Left colon (tissue), 2 donors: ENCODE data around the gene TMED6. TPM values are rescaled to one million over a fixed set of nuclear protein-coding genes. Genes with fewer than 3 reads are reported as not detected.

Experiments used
- ATAC-seq: fragments of 200-7000 bp; cut with Tn5 transposase; one replicate; pipeline ENCODE4 v1.9.1; 2020; ENCODE audit warnings: mild to moderate bottlenecking, moderate library complexity
- DNase-seq, 2 donors: peaks; one replicate each; pipeline ENCODE4 v3.0.0-alpha.2; 2020
- intact Hi-C, 2 donors: fragments of 100-400 bp; cut with DNase I in 1 of 2; cut with micrococcal nuclease in 1 of 2; formaldehyde crosslinking; loops; one replicate each; pipeline versions ENCODE4 v1.11.2 to v1.14.0; 2022; cut with DNase I, micrococcal nuclease
- long read RNA-seq: library from polyadenylated mRNA; unstranded; transcript quantifications from one replicate; pipeline ENCODE4 v2.0.0, GENCODE V29; 2021
- total RNA-seq, 2 donors: library from RNA; stranded (reverse); fragmentation: NEBNext Ultra II Directional; extraction: Animal tissue kit (Norgen Biotek cat#: 25700); gene quantifications; one replicate each; pipeline ENCODE4 v1.2.1, GENCODE V29; 2021
- donor health status: DM: no; HTN: no; CAD: no.
- donor health status: DM: yes; HTN: yes; CAD: no.

The TMED6 gene
- total RNA-seq, result 1 to 10 TPM; 2.5 to 9.4 TPM
- long read RNA-seq, partial matches to known transcripts, result 0 of 1 reads
- long read RNA-seq, other reads (novel, unspliced or antisense), result 0 of 1 reads

DNA sequence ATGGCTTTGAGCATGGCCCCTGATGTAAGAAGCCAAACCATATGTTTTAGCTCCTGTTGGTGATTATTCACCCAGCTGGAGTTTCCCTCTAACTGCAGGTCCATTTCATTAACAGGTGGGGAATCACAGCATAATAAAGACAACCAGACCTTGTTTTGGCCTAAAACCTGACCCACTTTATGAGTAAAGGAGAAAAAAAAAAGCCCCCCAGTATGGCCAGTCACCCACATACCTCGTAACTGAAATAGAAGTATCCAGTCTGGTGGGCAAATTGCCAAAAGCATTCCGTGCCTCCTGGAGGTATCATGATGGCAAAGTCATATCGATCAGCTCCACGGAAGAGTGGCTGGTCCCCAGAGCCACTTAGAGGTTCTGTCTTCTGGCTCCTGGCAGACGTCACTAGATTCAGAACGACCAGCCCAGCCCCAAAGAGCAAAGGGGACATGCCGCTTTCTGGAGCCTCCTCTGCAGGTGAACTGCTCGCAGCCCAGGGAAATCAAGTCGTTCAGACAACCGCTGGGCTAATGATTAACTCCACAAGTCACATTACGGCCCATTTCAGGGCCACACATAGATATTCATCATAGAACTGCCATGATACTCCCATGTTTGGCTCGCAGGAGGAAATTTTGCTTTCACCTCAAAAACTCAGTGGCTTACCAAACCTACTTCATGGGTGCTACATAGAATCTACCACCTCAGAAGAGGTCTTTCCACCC, at the start of gene TMED6:
TMED6 (minus strand) TSS at position 478 of the 719 bp plus-strand sequence; CDS start at position 445, 33 bp downstream.
- DNase-seq, result peak; percentile 67 to 79
- ATAC-seq, result peak; percentile 96
- intact Hi-C loops, result no loop called here

DNA sequence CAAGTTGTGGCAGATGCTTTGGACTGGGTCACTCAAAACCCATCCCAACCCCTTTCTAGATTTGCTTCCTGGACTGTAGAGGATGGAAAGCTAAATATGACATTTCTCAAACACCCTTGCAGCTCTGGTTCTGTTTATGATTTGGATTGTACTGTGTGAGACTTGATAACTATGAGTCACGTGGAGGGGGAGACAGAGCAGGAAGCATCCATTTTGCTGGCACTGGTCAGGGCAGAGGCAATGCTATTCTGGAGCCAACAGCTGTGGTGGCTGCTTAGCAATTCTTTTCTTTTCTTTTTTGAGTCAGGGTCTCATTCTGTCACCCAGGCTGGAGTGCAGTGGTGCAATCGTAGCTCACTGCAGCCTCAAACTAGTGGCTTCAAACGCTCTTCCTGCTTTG, 47.8 kb upstream of the TMED6 start:
- ATAC-seq, result no peak
- DNase-seq, result no peak
- intact Hi-C loops, result loop anchor here in 1 of 2 donors (10.0 kb wide), 1 partner anchor 165 kb away; the partner anchor contains the start of gene NFAT5

DNA sequence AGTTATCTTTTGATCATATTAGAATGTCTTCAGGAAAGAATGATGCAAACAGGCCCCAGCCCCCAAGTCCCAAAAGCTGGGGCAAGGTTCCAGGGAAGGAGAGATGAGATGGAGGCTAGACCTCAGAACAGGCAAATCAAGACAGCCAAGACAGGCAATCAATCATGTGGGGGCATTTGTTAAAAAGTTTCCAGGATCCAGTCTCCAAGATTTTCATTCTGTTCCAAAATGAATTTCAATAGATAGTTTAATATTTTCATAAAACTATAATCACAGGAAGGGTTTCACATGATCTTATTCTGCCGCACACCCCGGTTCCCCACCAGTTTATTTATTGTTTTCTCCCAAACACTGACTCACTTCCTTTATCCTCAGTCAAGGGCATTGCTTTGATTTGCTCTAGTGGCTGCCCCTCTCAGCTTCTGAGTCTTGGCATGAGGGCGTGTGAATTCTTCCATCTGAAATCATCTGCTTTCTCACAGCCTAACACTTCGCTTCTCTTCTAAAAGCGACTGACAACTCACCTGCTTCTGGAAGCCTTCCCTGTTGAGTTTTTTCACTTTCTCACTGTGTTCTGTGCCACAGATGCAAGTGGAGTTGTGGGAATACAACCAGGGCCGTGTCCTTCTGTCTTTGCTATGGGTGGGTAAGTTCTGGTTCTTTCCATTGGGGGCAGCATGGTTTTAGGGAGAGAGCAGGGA, 46.4 kb upstream of the TMED6 start:
- ATAC-seq, result peak; percentile 23
- intact Hi-C loops, result loop anchor here in 1 of 2 donors (10.0 kb wide), 1 partner anchor 167 kb away; the partner anchor contains the start of gene NFAT5
- DNase-seq, result no peak

DNA sequence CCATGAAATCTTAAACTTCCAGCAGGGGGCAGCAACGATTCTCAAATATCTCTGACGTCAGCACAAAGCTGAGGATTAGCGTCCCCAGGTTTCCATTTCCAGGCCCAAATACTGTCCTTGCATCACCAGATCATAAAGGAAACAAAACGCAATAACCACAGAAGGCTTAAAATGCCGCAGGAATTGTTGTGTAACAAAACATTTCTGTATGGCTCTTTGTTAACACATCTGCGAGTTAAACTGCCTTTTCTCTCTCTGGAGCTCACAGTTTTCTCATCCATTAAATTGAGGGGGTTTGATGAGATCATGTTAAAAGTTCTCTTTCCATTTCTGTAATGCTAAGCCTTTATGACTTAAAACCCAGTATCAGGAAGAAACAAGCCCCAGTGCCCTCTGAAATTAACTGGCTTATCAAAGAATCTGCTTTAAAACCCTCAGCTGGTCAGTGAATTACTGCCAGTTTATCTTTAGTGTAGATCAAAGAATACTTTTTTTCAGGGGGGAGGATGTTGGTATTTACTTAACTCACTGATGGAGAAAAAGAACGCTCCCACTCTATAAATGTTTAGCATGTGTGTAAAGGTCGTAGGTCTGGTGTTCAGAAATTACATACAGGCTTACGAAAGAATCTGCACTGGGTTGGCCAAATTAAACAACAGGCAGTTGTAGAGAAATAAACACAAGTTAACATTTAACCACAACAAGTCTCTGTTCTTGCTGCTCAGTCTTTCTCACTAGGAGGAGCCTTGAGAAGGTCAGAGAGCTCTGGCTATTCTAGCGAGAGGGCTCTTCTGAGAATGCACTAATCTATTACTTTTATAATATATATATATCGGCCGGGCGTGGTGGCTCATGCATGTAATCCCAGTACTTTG, 44.8 kb upstream of the TMED6 start:
- intact Hi-C loops, result loop anchor here in 1 of 2 donors (10.0 kb wide), 1 partner anchor 168 kb away; the partner anchor contains the start of gene NFAT5
- ATAC-seq, result peak; percentile 86
- peak; percentile 69 to 77 for DNase-seq

DNA sequence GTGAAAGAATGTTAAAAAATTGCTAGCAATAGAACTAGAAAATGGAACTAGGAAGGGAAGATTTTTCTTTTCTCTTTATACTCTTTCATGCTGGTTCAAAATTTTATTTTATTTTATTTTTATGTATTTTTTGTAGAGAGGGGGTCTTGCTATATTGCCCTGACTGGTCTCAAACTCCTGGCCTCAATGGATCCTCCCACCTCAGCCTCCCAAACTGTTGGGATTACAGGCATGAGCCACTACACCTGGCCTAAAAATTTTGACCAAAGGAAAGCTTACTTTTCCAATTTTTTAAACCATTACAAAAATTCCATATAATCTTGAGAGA, 44.2 kb upstream of the TMED6 start:
- intact Hi-C loops, result loop anchor here in 1 of 2 donors (10.0 kb wide), 1 partner anchor 169 kb away; the partner anchor contains the start of gene NFAT5
- no peak for DNase-seq
- no peak for ATAC-seq

DNA sequence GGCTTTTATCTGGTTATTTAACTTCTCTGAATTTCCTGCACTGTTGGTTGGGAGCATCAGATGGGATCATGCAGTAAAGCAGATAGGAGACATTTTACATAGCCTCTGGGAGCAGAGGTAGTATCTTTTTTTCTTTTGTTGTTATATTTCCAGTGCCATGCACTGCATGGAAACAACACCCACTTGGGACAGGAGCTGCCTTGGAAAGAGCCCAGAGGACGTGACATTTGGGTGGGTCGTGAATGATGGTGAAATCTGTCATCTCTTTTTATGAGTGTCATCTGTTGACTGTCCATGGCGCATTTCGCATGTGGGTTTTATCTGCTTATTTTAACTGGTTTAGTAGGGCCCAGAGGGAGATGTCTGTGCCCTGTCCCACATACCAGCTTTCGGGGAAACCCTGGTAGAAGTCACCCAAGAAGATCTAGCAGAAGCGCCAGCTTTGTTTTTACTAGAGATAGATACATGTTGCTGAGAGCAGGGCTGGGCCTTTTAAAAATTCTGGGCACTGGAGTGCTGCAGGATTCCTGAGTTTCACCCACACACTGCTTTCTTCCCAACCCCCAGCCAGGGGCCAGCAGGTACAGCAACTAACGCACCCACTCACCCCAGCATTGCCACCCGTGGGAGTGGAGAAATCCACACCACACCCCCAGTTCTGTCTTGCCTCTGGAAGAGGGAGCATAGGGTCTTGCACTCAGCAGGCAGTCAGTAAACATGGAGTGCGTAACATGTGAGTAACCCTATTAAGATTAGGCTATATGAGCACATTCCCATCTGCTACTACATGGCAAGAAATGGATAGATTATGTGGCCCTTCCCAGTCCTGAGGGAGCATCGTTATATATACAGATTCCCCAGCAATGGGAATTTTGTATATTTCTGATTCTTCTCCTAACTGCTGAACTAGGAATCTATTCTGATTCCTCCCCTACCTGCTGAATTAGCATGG, 42.6 kb upstream of the TMED6 start:
- intact Hi-C loops, result loop anchor here in 1 of 2 donors (10.0 kb wide), 1 partner anchor 171 kb away; the partner anchor contains the start of gene NFAT5
- ATAC-seq, result no peak
- DNase-seq, result no peak

DNA sequence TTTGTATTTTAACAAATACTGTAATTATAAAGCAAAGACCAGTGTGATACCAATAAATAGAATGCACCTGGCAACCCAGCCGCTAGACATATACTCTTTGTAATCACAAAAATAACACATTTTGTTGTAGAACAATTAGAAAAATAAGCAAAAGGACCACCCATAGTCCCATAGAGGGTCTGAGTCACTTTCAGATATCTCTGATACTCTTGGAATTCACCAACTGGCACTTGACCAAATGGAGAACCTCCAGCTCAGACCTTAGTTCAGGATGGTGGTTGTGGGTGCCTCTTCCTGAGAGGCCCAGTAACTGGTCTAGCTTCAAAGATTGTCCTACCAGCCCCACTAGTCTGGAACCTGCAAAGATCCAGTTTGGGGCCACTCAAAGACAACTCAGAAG, 35.0 kb upstream of the TMED6 start:
- no peak for DNase-seq
- intact Hi-C loops, result no loop called here
- ATAC-seq, result no peak

DNA sequence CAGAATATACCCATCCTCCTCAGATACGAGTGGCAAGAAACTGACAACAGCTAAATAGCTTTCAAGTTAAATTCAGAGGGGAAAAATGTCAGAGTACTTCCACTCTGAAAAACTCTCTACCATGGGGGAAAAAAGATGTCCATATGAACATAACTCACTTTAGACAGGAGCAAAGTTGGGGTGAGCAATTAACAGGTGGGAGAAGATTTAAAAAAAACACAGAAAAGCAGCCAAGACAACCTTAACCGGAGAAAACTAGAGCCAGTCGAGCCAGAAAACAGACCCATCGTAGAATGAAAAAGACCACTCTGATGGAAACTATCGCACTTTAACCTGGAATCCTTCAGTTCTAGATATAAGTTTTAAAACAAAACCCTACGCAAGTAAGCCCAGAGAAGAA, 33.4 kb upstream of the TMED6 start:
- intact Hi-C loops, result no loop called here
- DNase-seq (no peak), ATAC-seq (no peak)

DNA sequence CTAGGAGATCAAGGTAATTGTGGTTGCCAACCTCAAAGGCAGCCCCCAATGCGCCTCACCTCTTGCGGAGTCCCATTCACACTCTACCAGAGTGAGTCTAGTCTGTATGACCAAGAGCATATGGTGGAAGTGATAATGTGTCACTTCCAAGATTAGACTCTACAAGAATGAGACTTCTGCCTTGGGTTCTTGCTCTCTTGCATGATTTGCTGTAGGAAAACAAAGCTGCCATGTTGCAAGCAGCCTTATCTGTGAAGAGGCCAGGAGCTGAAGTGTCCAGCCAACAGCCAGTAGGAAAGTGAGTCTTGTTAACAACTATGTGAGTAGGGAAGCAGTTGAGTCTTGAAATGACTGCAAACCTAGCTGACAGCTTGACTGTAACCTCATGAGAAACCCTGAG, 30.8 kb upstream of the TMED6 start:
- no peak for ATAC-seq
- no peak for DNase-seq
- intact Hi-C loops, result no loop called here

DNA sequence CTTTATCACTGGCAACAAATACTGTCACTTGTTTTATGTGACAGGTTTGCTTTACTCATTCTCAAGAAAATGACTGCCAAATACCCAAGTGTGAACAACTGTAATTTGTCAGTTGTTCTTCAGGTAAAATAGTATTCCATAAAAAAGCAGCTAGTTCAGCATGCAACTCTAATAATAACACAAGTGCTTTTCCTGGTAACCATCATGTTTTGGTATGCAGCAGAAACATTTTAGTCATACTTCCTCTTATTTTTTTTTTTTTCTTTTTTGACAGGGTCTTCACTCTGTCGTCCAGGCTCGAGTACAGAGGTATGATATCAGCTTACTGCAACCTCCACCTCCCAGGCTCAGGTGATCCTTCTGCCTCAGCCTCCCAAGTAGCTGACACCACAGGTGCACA, 29.6 kb upstream of the TMED6 start:
- DNase-seq (no peak), ATAC-seq (no peak)
- intact Hi-C loops, result no loop called here

DNA sequence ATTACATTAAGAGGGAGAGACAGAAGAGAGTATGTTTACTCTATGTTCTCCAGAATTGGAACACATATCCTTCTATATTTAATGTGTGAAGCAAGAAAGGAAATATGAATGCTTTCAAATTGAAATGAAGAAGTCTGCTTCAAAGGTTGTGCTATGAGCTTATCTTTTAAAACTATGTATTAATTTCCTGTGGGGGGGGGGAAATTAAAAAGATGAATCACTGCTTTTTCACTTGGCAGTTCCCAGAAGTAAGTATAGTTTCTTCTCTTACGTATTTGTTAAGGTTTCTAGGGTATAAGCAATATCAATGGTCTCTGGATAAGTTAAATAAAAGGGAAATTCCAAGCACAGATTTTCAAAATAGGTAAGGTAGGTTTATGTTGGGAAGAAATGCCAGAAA, 27.2 kb upstream of the TMED6 start:
- no peak for ATAC-seq
- intact Hi-C loops, result no loop called here
- no peak for DNase-seq

DNA sequence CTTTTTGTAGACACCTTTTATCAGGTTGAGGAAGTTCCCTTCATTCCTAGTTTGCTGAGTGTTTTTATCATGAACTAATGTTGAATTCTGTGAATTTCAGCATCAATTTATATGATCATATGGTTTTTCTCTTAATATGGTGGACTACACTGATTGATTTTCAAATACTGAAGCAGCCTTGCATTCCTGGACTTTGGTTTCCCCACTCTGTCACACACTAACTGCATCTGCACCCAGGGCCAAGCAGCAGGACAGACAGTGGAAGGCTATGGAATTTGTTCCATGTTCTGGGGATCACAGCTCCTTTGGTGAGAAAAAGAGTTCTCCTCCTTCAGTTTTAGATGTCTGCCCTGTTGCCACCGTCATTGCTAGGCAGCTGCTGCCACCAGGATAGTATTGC, 26.4 kb upstream of the TMED6 start:
- DNase-seq (no peak), ATAC-seq (no peak)
- intact Hi-C loops, result no loop called here

DNA sequence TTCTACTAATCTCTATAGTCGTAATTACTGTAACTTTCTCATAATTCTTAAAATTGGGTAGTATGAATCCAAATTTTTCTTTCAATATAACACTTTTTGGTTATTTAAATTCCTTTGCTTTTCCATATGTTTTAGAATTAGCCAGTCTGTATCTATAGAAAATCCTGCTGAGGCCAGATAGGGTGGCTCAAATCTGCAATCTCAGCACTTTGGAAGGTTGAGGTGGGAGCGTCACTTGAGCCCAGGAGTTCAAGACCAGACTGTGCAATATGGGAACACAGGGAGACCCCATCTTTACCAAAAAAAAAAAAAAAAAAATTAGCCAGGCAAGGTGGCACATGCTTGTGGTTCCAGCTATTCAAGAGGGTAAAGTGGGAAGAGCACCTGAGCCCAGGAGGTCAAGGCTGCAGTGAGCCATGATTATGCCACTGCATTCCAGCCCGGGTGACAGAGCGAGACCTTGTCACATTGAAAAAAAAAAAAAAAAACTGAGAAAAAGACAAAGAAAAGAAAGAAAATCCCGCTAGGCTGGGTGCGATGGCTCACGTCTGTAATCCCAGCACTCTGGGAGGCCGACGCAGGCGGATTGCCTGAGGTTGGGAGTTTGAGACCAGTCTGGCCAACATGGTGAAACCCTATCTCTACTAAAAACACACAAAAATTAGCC, 24.9 kb upstream of the TMED6 start:
- ATAC-seq (no peak), DNase-seq (no peak)
- intact Hi-C loops, result no loop called here

DNA sequence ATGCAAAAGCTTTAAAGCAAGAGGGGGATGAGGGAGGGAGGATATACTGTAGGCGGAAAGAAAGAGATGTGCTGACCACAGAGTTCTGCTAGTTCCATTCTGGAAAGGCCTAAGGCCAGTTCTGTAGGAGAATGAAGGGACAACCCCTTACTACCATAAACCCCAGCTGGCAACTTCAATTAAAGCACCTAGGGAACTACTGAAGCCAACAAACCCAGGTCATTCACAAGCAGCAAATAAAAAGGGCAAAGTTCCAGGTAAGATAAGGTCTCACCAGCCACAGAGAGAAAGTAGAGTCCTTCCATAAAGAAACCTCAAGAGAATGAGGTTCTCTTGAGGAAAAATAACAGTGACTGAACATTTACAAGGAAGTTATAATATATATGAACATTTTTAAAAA, 21.4 kb upstream of the TMED6 start:
- DNase-seq, result no peak
- intact Hi-C loops, result no loop called here
- ATAC-seq, result peak; percentile 98

DNA sequence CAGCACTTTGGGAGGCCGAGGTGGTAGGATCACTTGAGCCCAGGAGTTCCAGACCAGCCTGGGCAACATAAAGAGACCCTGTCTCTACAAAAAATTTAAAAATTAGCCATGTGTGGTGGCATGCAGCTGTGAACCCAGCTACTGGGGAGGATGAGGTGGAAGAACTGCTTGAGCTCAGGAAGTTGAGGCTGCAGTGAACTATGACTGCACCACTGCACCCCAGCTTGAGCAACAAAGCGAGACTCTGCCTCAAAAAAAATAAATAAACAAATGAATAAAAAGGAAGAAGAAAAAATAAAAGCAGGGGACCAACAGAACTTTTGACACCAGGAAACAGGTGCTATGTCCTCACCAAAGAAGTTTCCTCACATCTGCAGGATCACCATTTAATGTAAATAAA, 20.0 kb upstream of the TMED6 start:
- no peak for ATAC-seq
- intact Hi-C loops, result no loop called here
- DNase-seq, result no peak

DNA sequence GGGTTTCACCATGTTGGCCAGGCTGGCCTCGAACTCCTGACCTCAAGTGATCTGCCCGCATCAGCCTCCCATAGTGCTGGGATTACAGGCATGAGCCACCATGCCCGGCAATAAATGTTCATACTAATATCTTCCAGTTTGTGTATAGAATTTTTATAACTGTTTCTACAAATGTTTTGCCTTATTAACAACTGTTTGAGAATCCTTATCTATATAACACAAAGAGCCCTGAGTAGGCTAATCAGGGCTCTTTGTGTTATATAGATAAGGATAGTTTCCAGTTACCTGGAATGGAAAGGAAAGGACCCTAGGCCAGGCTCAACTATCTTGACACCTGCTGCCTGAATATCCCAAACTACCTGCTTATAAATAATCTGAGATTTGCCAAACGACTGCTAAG, 17.3 kb upstream of the TMED6 start:
- intact Hi-C loops, result no loop called here
- DNase-seq (no peak), ATAC-seq (no peak)

DNA sequence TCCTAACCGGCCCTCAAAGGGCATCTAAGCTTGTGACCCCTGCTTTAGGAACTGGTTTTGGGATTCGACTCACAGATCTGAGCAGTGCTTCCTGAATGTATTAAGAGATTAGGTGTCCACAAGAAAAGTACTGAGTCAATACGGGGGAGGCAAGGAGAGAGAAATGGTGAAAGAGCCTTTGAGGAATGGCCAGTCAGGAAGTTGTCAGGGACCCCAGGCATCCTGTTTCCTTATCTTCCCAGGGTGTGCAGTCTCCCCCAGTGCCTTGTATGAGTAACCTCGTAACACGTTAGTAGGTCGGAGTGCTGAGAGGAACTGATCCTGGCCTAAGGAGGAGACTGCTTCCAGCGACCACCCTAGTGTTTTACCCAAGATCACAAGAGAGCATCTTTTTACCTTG, 16.4 kb upstream of the TMED6 start:
- DNase-seq (no peak), ATAC-seq (no peak)
- intact Hi-C loops, result no loop called here

DNA sequence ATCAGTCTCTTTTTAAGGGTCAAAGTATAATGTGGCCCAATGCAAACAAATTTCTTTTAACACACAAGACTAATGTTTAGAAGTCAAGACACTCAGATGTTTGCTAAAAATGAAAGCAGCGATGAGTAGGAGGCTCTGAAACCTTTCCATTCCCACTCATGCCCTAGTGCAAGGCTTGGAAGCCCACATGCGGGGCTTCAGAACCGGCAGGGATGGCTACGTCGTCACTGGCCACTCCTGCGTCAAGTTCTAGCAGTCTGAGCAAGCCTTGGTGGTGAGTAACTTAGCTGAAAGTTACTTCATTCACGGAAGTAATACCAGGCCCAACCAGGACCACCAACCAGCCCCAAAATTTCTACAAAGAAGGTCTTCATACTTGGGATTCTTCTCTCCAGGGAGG, 14.8 kb upstream of the TMED6 start:
- intact Hi-C loops, result no loop called here
- no peak for DNase-seq
- no peak for ATAC-seq
